Superior temporal gyrus (tissue), 1 donor: ENCODE results near the gene MRPL49.
"Not testable (repeated sequence)": the region's sequence is repeated elsewhere in the genome, so short reads cannot be mapped to it uniquely, and the experiment has no call there.

Source experiments
- DNase-seq: peaks from one replicate; pipeline ENCODE4 v3.0.0-alpha.2; 2016; ENCODE audit errors: extremely low spot score

The MRPL49 gene

GRCh38 chr11:65165410-65166317 lies 43.5 kb downstream of the MRPL49 start:
- DNase-seq: no peak

GRCh38 chr11:65166893-65167292 lies 44.8 kb downstream of the MRPL49 start:
- no peak for DNase-seq

GRCh38 chr11:65167656-65168055 lies 45.5 kb downstream of the MRPL49 start:
- no peak for DNase-seq

GRCh38 chr11:65169164-65169641 lies 47.1 kb downstream of the MRPL49 start:
- no peak for DNase-seq

GRCh38 chr11:65170058-65170534 lies 48.0 kb downstream of the MRPL49 start, which contains the start of gene SPDYC:
SPDYC (plus strand) TSS chr11:65170233; CDS start chr11:65171358, 1,125 bp downstream.
- DNase-seq: no peak

- DNase-seq: no peak
These were observed 50.5 kb downstream of the MRPL49 start for GRCh38 chr11:65172600-65172999.

GRCh38 chr11:65174571-65175010 lies 52.5 kb downstream of the MRPL49 start:
- not testable (repeated sequence) for DNase-seq
